IPS-NIHi7 (cell line): ENCODE measurements around the gene ARHGEF17.

Experiments
- DNase-seq: peaks from one replicate; pipeline ENCODE4 v3.0.0; 2012; ENCODE audit warnings: mixed read lengths; ENCODE audit errors: extremely low spot score

The ARHGEF17 gene

DNA sequence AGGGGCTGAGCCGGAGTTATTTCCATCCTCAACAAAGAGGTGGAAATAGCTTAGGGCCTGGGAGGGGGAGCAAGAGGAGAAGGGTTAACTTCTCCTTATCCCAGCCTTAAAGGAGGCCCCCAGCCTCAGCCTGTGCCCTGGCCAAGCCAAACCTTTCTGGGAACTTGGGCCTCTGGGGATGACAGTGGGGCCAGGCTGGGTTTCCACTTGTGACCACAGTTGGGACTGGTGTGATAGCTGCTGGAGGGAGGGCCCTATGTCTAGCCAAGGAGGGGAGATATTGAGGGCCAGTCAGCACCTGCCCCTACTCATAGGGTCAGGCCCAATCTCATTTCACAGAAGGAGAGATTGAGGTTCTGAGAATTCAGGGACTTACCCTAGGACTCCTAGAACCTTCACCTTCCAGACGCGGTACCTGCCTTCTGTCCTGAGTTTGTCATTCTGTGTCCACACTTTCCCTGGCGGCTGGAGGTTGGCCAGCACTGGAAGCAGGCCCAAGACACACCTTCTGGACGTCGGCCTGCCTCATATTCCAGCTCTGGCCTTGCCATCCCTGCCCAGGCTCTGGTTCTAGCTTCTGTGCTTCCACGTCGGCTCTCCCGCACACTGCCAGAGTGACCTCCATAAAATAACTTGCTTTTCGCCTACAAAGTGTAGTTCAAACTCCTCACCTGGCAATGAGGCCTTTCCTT is 71.3 kb downstream of the ARHGEF17 start:
- no peak for DNase-seq

DNA sequence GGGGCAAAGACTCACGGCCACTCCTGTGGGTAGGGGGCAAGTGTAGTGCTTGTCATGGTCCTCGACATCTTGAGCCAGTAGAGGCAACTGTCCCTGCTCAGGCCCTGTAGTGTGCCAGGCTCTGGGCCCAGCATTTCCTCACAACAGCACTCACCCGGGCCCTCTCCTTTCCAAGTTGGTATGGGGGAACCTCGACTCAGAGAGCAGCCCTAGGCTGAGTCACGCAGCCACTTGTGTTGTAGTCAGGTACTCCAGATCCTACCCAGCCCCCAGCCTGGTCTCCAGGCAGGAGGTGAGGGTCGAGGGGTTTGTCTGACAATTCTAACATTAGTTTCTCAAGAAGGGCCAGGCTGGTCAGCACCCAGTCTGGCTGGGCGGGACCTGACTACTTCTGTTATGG is 72.3 kb downstream of the ARHGEF17 start:
- DNase-seq: no peak

DNA sequence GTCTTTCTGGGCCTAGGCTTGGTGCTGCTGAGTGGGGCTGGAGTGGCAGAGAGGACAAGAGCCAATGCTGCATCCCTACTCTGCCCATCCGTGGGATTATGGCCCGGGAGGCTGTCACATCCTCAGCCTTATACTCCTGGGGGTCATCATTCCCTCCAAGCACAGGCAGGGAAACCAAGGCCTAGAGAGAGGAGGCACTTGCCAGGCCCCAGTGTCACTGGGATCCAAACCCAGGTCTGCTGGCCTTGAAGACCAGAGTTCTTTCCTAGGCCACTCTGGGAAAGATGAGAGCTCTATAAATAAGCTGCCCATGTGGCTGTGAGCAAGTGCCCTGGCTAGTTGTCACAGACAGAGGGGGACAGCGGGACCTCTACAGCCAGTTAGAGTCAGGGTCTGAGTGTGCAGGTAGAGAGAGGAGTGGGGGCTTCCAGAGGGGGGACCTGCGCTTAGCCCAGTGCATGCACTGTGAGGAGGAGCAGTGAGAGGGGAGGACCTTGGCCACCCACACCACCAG is 72.9 kb downstream of the ARHGEF17 start:
- DNase-seq: no peak

DNA sequence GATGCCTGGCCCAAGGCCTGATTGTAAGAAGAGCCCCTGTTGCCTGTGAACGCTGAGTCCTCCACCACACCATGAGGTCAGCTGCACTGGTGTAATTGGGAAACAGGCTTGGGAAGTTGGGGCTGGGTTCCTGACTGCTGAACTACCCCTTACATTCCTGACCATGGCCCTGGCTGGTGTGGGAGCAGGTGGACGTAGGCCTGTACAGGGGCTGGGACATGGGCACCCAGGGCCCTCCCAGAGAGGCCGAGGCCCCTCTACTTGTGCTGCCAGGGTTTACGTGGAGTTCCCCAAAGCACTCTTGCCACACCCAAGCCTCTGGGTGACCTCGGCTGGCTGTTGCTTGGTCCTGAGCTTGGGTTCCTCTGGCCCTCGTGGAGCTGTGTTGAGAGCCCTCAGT is 73.5 kb downstream of the ARHGEF17 start:
- no peak for DNase-seq

DNA sequence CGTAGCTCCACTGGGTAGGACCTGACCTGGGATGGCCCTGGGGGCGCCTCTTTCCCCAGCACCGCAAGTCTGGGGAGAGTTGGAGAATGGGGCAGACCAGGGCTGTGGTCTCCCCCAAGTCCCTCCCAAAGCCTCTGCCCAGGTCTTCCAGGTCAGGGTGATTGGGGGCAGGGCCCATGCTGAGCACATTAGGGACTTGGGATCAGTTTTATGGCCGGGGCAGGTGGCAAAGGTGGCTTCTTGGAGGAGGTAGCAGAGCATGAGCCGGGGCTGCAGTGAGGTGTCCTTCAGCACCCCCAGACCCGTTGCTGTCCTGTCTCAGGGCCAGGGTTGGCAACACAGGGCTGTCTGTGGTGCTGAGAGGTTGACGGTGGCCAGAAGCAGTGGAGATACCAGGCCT is 74.1 kb downstream of the ARHGEF17 start:
- no peak for DNase-seq

DNA sequence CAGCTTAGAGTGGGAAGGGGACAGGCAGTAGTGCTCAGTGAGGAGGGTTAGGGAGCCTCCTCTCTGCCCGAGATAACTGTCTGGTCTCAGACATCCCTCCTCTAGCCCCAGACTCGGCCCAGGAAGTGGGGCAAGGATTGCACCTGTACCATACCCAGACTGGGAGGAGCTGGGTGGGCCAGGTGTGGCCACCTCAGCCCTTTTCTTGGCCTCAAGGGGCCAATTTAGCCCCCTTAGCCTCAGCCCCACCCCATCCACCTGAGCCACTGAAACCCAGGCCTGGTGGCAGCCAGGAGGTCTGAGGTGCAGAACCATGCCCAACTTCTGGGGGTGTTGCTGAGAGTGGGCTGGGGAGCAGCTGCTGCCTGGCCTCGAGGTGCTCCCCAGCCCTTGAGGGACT is 74.7 kb downstream of the ARHGEF17 start:
- DNase-seq: no peak

DNA sequence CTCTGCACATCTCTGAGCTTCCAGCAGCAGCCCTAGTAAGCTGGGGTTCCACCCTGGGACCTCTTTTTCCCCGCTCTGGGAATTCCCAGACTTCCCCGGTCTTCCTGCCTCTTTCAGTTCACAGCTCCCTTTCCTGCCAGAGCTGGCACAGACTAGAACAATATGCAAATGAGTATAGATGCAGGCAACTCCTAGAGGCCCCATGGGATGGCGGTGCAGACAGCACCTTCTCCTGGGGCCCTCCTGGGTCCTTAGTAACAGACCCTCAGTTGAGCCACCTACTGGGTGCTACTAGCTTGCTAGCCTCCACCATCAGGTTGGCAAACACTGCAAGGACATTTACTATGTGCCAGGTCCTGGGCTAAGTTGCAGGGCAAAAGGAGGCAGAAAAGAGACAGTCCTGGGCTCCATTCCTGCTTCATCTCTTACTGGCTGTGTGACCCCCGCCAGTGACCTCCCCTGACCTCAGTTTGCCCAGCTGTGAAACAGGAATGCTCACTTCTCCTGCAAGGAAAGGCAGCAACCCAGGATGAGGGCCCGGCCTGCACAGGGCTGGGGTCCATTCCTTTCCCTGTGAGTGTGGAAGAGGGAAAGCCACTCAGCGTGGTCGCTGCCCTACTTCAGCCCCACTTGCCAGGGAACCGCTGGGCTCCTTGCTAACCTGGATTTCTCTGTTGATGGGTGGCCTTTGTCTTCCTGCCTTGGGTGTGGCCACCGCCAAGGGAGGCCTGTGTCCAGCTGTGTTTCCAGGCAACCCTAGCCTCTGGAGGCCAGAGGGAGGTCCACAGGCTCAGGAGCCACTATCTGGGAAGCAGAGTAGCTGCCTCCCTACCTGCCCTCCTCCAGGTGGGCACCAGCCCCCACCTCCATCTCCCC is 75.4 kb downstream of the ARHGEF17 start:
- no peak for DNase-seq

DNA sequence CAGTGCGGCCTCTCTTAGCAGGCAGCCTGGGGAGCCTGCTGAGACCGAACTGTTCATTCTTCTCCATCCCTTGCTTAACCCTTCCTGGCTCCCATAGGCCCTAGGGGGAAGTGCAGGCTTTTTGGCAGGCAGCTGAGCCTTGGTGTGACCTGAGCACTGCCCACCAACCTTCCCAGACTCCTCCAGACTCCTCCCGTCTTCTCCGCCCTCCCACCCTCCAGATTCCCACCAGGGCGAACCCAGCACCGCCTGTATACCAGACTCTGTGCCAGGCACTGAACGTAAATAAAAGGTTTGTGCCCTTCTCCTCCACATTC is 76.0 kb downstream of the ARHGEF17 start:
- DNase-seq: no peak

DNA sequence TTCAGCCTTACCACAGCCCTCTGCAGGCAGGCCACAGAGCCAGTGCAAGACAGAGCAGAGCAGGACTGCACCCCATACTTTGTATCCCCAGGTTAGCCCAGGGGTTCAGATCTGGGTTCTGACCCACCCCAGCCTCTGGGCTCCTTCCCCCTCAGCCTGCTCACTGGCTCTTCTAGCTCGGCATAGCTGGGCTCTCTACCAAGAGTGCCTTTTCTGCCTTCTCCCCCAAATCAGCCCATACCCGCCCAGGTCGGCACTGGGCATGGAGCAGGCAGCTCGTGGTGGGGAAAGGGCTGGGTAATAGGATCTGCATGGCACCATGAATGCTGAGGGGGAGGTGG is 76.4 kb downstream of the ARHGEF17 start:
- no peak for DNase-seq

DNA sequence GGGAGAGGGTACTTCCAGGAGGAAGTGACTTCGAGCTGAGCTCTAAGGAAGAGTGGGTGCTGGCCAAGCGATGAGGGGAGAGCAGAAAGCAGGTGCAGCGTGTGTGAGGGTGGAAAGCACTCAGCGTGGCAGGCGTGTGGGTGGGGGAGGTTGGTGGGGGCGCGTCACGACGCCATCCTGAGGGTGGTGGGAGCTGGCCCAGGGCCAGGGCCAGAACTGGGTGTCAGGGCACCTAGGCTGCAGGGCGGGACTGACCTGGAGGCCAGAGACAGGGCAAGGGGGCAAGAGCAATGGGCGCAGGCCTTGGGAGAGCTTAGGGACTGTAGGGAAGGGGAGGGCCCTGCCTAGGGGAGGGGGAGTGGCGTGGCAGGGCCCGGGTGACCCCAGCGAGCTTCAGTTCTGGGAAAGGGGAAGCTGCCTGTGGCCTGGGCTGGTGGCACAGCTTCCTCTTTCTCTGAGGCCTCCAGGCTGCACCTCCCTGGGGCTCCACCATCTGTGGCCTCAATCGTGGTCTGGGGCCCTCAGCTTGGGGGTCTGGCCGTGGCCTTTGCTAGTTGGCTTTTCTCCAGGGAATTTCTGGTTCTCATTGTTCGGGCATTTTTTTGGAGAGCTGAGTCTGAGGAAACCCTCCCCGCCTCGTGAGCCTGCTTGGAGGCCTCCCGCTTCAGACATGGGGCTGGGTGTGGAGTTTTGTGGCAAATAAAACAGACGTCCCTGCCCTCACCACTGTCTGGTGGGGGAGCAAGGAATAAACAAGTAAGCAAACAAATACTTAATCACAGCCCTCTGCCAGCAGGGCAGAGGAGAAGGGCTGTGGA is 77.0 kb downstream of the ARHGEF17 start:
- DNase-seq: no peak

DNA sequence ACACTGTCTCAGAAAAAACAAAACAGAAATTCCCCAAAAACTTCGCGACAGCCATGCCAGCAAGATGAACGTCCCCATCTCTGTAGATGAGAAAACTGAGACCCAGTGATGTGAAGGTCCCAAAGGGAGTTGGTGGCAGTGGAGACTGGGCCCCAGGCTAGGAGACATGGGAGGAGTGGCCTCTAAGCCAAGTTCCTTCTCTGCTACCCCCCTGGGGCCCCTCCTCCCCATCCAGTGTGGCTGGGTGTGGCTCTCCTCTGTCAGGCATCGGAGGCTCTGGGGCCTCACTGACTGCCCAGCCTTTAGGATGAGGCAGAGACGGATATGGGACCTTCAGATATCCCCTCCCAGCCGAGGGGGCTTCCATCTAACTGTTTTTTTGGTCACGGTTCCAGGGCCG is 77.9 kb downstream of the ARHGEF17 start:
- DNase-seq: no peak

DNA sequence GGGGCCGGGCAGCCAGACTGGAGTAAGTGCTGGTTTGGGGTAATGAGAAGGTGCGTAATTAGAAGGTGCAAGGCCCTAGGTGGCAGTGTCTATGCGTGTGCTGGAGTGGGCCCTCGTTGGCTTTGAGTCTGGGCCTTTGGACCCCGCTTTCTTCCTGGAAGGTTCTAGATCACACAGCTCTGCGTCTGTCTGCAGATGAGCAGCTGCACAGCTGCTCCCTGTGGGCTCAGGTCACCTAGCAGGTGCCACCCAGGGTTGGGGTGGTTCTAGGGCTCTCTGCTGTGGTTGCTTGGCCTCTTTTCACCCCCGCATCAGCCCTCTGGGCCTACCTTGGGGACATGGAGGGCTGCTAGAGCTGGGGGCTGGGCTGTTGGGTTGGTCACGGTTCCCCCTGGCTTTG is 78.5 kb downstream of the ARHGEF17 start:
- DNase-seq: no peak

DNA sequence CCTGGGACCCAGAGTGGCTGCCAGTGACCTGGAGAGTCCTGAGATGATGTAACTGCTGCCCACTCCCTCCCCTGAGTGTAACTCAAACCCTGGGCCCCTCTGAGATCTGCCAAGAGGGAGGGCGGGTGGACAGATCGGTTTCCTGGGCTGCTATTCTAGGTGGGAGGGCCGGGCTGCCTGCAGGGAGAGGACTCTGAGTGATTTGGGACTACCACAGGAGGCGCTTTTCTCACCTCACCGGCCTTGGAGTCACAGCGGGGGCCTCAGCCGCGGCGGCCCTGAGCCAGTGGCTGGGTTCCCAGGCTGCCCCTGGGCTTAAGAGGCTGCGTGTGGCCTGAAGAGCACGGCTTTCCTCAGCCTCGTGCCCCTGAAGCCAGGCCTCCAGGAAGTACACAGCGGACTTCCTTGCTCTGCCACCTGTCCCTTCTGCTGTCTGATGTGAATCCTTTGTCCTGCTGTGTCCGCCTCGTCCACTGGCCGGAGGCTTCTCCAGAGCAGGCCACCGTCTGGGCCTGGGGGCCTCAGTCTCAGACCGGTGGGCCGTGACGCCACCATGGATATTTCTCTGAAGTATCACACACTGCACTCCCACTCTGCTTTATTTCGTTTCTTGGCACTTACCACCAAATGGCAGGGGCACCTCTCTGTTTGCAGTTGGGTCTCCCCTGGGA is 79.7 kb downstream of the ARHGEF17 start:
- no peak for DNase-seq

DNA sequence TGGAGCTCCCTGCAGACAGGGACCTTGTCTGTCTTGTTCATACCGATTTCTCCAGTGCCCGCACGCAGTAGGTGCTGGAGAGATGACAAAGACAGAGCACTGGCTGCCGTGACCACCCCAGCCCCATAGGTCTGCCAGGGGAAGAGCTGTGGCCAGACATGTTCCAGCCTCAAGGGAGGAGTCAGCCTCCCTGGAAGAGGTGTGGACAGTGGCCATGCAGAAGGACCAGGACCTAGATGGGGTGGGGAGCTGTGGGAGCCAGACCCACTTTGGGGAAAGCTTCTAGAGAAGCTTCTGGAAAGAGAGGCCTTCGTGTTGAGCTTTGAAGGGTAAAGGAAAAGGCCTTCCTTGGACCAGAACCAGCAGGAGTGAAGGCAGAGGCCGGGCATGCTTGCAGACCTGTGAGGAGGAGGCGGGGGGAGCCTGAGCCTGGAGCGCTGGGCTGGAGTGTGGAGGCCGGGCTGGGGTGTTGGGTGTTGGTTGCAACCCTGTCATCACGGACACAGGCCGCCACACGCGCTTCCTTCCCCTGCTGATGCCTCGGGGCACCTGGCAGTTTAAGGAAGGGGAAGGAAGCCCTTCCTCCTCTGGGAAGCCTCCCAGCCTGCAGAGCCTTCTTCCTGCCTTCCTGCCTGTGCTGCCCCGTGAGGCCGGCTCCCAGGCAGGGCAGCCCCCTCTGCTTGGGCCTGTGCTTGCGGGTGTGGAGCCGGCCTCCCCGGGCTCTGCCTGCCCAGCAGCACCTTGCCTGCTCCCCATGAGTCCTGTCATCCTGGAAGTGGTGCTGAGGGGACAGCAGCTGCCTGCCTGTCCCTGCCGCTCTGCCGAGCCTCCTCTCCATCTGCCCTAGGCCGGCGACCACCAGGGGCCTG is 80.4 kb downstream of the ARHGEF17 start:
- DNase-seq: peak; percentile 41

DNA sequence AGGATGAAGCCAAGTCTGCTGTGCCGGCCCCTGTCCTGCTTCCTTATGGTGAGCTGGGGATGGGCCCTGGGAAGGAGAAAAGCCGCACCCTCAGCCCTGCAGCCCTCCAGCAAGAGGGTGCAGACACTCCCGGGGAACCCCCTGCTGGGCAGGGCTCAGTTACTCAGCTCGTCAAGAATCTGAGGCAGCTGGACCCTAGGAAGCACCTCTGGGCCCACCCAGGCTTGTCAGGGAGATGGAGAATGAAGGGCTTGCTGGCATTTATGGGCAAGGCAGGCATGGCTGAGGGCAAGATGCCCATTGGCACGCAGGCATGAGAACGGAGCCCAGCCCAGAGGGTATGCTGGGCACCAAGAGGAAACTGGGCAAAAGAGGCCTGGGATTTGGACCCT is 81.1 kb downstream of the ARHGEF17 start:
- no peak for DNase-seq

DNA sequence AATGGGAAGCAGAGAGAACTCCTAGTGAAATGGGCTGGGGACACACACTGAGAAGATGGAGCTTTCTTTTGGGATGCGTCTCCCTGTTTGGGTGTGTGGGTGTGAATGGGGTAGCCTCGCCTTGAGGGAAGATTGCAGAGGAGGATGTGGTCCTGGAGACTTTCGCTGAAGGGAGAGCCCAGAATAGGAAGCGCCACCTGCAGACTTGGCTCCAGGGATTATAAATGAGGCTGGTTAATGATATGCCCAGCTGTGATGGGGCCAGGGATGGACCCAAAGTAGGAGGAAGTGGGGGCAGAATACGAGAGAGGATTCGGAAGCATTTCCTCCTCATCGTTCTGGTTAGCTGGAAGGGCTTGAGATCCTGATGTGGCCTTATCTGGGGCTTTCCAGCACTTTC is 81.8 kb downstream of the ARHGEF17 start:
- no peak for DNase-seq

DNA sequence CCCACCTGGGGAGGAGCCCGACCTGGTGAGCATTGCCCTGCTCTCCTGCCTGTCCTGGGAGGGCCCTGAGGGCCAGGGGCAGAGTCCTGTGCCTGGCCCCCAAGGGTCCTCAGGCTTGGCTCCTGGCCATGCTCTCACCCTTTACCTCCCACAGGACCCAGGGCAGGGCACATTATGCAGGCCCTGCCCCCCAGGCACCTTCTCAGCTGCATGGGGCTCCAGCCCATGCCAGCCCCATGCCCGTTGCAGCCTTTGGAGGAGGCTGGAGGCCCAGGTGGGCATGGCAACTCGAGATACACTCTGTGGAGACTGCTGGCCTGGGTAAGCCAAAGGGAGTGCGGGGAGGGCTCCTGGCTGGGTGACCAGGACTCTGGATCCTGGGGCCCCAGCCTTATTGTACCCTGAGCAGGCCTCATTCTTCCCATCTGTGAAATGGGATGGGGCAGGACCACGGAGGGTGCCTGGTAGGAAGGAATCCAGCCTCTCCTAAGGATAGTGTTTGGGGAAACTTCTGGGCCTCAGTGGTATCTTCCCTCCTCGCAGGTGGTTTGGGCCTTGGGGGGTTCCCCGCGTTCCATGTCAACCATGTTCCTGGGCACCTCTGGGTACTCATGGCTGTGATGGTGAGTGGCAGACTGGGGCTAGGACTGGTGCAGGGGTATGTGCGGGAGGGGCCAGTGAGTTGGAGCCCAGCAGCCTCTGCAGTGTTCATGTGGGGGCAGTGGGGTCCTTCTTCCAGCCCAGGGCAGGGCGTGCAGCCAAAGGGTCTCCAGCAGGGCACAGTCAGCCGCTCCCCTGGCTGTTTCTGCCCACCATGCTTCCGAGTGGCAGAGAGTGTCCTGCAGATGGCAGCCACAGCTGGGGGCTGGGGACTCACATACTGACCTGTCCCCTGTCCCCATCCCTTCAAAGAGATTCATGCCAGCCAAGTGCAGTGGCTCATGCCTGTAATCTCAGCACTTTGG is 82.8 kb downstream of the ARHGEF17 start:
- DNase-seq: no peak

DNA sequence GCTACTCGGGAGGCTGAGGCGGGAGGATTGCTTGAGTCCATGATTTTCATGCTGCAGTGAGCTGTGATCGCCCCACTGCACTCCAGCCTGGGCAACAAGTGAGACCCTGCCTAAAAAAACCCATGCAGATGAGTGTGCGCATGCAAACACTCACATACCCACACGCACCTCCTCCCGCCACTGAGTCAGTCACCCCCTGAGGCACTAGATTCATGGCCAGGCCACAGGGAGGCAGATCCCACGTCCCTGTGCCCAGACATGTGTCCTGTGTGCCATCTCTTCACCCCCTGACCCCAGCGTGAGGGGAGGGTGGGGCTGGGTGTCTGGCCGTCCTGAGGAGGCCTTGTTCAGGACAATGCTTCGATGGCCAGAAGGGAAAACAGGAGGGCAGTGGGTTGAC is 83.6 kb downstream of the ARHGEF17 start:
- no peak for DNase-seq

DNA sequence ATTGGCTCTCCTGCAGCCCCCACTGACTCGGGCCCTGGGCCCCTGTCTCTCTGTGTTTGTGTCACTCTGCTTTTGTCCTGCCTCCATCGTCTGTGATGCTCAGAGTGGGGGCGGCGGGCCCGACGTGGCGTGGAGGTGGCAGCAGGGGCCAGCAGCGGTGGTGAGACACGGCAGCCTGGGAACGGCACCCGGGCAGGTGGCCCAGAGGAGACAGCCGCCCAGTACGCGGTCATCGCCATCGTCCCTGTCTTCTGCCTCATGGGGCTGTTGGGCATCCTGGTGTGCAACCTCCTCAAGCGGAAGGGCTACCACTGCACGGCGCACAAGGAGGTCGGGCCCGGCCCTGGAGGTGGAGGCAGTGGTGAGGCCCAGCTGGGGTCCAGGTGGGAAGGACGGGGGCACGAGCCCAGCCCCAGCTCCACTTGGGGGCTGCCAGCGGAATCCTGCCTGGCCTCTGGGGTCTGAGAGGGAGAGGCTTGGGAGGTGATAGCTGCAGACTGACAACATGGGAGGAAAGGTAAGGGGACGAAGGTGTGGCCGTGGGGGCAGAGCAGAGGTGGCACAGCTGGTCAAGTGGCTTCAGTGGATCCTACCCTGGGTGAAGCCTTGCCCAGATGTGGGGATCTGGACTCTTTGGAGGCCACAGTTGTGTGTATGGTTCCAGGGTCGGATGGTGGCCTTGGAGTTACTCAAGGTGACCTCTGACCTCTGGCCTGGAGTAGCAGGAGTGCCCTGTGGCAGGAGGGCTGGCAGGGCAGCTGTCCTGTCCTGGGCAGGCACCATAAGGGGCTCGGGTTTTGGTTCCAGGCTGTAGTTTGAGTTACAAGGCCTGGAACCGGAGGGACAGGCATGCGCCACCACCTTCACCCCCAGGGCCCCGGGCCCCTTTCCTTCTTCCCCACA is 84.3 kb downstream of the ARHGEF17 start:
- no peak for DNase-seq
